ENCODE data around the gene SOX14.

The SOX14 gene

GRCh38 chr3:137764001-137764433 is at the start of gene SOX14:
SOX14 (plus strand) TSS chr3:137764315; CDS start chr3:137764785, 470 bp downstream.
- DNase-seq: no peak

- DNase-seq: no peak
Measured at GRCh38 chr3:137714551-137714950, 49.6 kb upstream of the SOX14 start.

- DNase-seq: no peak
Measured at GRCh38 chr3:137724240-137724639, 39.9 kb upstream of the SOX14 start.

GRCh38 chr3:137737208-137737607 is 26.9 kb upstream of the SOX14 start:
- no peak for DNase-seq

GRCh38 chr3:137738710-137739109 is 25.4 kb upstream of the SOX14 start:
- no peak for DNase-seq

GRCh38 chr3:137743608-137744007 is 20.5 kb upstream of the SOX14 start:
- no peak for DNase-seq

GRCh38 chr3:137746808-137747207 is 17.3 kb upstream of the SOX14 start:
- no peak for DNase-seq

- no peak for DNase-seq
Measured at GRCh38 chr3:137759505-137759904, 4.6 kb upstream of the SOX14 start.

- DNase-seq: no peak
Measured at GRCh38 chr3:137760341-137761098, 3.6 kb upstream of the SOX14 start.

- no peak for DNase-seq
Measured at GRCh38 chr3:137761099-137761562, 3.0 kb upstream of the SOX14 start.

- no peak for DNase-seq
Measured at GRCh38 chr3:137761563-137762503, 2.3 kb upstream of the SOX14 start.

GRCh38 chr3:137762674-137763593 is 1.2 kb upstream of the SOX14 start:
- DNase-seq: no peak

- DNase-seq: no peak
Measured at GRCh38 chr3:137763594-137763938, 549 bp upstream of the SOX14 start.

- no peak for DNase-seq
Measured at GRCh38 chr3:137764563-137765309, 621 bp downstream of the SOX14 start.

- no peak for DNase-seq
Measured at GRCh38 chr3:137765310-137766033, 1.4 kb downstream of the SOX14 start.

GRCh38 chr3:137766041-137766875 is 2.1 kb downstream of the SOX14 start:
- no peak for DNase-seq

GRCh38 chr3:137766876-137767537 is 2.9 kb downstream of the SOX14 start:
- no peak for DNase-seq

GRCh38 chr3:137767538-137768360 is 3.6 kb downstream of the SOX14 start:
- DNase-seq: no peak

All from SW 1271 (cell line).